Endodermal cell (in vitro differentiated cells): ENCODE data around the gene GNAT3. TPM values are rescaled to one million over a fixed set of nuclear protein-coding genes. Genes with fewer than 3 reads are reported as not detected.

Source experiments
- DNase-seq: peaks from one replicate; pipeline ENCODE4 v3.0.0-alpha.2; 2017
- H3K27ac ChIP-seq: 2 replicates; pipeline ENCODE4 v1.5.1; 2013; ENCODE audit warnings: mild to moderate bottlenecking, low read depth, low read length, moderate library complexity
- H3K27me3 ChIP-seq: 2 replicates; pipeline ENCODE4 v1.6.1; 2013; ENCODE audit warnings: mild to moderate bottlenecking, low read length, moderate library complexity; ENCODE audit not compliant: insufficient read depth, control insufficient read depth, poor library complexity, severe bottlenecking
- H3K36me3 ChIP-seq: 2 replicates; pipeline ENCODE4 v1.7.0; 2013; ENCODE audit warnings: mild to moderate bottlenecking, low read length, moderate library complexity; ENCODE audit not compliant: control insufficient read depth, insufficient read depth
- H3K4me1 ChIP-seq: one replicate; pipeline ENCODE4 v1.7.0; 2013; ENCODE audit warnings: low read length; ENCODE audit not compliant: control insufficient read depth, insufficient read depth
- H3K4me3 ChIP-seq: 2 replicates; pipeline ENCODE4 v1.5.1; 2013; ENCODE audit warnings: mild to moderate bottlenecking, low read length, moderate library complexity
- H3K9ac ChIP-seq: 2 replicates; pipeline ENCODE4 v1.6.1; 2013; ENCODE audit warnings: mild to moderate bottlenecking, low read length, moderate library complexity; ENCODE audit not compliant: poor library complexity, severe bottlenecking; ENCODE audit errors: extremely low read depth
- H3K9me3 ChIP-seq: 2 replicates; pipeline ENCODE4 v1.6.1; 2013; ENCODE audit warnings: mild to moderate bottlenecking, low read length, moderate library complexity; ENCODE audit not compliant: control insufficient read depth
- H3K27ac Mint-ChIP-seq: 2 replicates; pipeline ENCODE4 v1.8.0; 2020; ENCODE audit warnings: mixed read lengths
- H3K27me3 Mint-ChIP-seq: 2 replicates; pipeline ENCODE4 v1.8.0; 2021; ENCODE audit warnings: mild to moderate bottlenecking, mixed read lengths; ENCODE audit not compliant: insufficient read depth
- H3K36me3 Mint-ChIP-seq: 2 replicates; pipeline ENCODE4 v1.8.0; 2020; ENCODE audit warnings: low read depth, mixed read lengths
- H3K4me1 Mint-ChIP-seq: 2 replicates; pipeline ENCODE4 v1.8.0; 2020; ENCODE audit warnings: mixed read lengths
- H3K4me3 Mint-ChIP-seq: 2 replicates; pipeline ENCODE4 v1.8.0; 2020; ENCODE audit warnings: mild to moderate bottlenecking, moderate library complexity, mixed read lengths
- H3K9me3 Mint-ChIP-seq: 2 replicates; pipeline ENCODE4 v1.8.0; 2020; ENCODE audit warnings: mild to moderate bottlenecking, mixed read lengths
- CTCF ChIP-seq: fragments of 200-600 bp; sonication (generic); conservative IDR thresholded peaks from 2 replicates; pipeline ENCODE4 v1.5.0; 2021; ENCODE audit warnings: antibody characterized with exemption, mild to moderate bottlenecking
- WGBS, 2 experiments: methylation state at CpG; one replicate each; pipeline versions ENCODE4 v1.1.5 to v1.1.7; 2013; ENCODE audit warnings: missing lambda C conversion rate in 2 of 2, mixed read lengths in 1 of 2; ENCODE audit not compliant: insufficient coverage in 1 of 2, insufficient read length in 1 of 2; 5-methylcytosine and 5-hydroxymethylcytosine counted together
- total RNA-seq, 2 donors: library from RNA; stranded (reverse); fragmentation: NEBNext Ultra II Directional in 1 of 2; extraction: Animal tissue kit (Norgen Biotek cat#: 25700) in 1 of 2; gene quantifications; 2 replicates in 1 of 2; 3 replicates in 1 of 2; pipeline ENCODE4 v1.2.1, GENCODE V29; 2021

GNAT3 gene
- total RNA-seq, 2 donors from 2014 or later: not detected

- Histone ChIP-seq H3K27ac (no peak overlapping the region), H3K27me3 (no peaks in the 10 kb centered on the region), H3K9me3 (no peaks in the 10 kb centered on the region), H3K4me1 (no peaks in the 10 kb centered on the region), H3K4me3 (no peak overlapping the region), H3K9ac (no peak overlapping the region), H3K36me3 (no peaks in the 10 kb centered on the region)
- DNase-seq: no peak
- Mint-ChIP-seq H3K9me3 (no peaks in the 10 kb centered on the region), H3K4me3 (no peak overlapping the region), H3K27ac (no peak overlapping the region), H3K36me3 (no peaks in the 10 kb centered on the region), H3K4me1 (no peaks in the 10 kb centered on the region), H3K27me3 (no peaks in the 10 kb centered on the region)
- WGBS, 2 experiments: 94 to 100% methylated on average over 1 to 5 of the region's 5 CpGs
- TF ChIP-seq CTCF: no peak
Measured at GRCh38 chr7:80445351-80445750, 66.5 kb downstream of the GNAT3 start.

GRCh38 chr7:80444811-80445210, 67.1 kb downstream of the GNAT3 start:
- Histone ChIP-seq H3K4me3 (no peak overlapping the region), H3K36me3 (no peaks in the 10 kb centered on the region), H3K27me3 (no peaks in the 10 kb centered on the region), H3K27ac (no peak overlapping the region), H3K9me3 (no peaks in the 10 kb centered on the region), H3K4me1 (no peaks in the 10 kb centered on the region), H3K9ac (no peak overlapping the region)
- H3K4me1 Mint-ChIP-seq: no peaks in the 10 kb centered on the region
- no peaks in the 10 kb centered on the region for H3K9me3 Mint-ChIP-seq
- TF ChIP-seq CTCF: no peak
- no peak for DNase-seq
- no peaks in the 10 kb centered on the region for H3K36me3 Mint-ChIP-seq
- H3K27ac Mint-ChIP-seq: no peak overlapping the region
- no peaks in the 10 kb centered on the region for H3K27me3 Mint-ChIP-seq
- no peak overlapping the region for H3K4me3 Mint-ChIP-seq
- WGBS, 2 experiments: 83 to 88% methylated on average over 1 of the region's 1 CpG

GRCh38 chr7:80443325-80443724, 68.5 kb downstream of the GNAT3 start:
- no peak for TF ChIP-seq CTCF
- no peak overlapping the region for H3K27ac ChIP-seq
- 86 to 91% methylated on average over 1 to 3 of the region's 3 CpGs for WGBS, 2 experiments
- H3K27me3 ChIP-seq: no peaks in the 10 kb centered on the region
- no peak overlapping the region for H3K9ac ChIP-seq
- no peaks in the 10 kb centered on the region for H3K9me3 Mint-ChIP-seq
- no peak overlapping the region for H3K27ac Mint-ChIP-seq
- no peaks in the 10 kb centered on the region for H3K4me1 Mint-ChIP-seq
- no peaks in the 10 kb centered on the region for H3K4me1 ChIP-seq
- H3K27me3 Mint-ChIP-seq: no peaks in the 10 kb centered on the region
- H3K9me3 ChIP-seq: no peaks in the 10 kb centered on the region
- DNase-seq: no peak
- H3K4me3 Mint-ChIP-seq: no peak overlapping the region
- no peak overlapping the region for H3K4me3 ChIP-seq
- no peaks in the 10 kb centered on the region for H3K36me3 Mint-ChIP-seq
- H3K36me3 ChIP-seq: no peaks in the 10 kb centered on the region
